HepG2 (cell line): ENCODE measurements around the gene SPRTN. TPM values are rescaled to one million over a fixed set of nuclear protein-coding genes. Genes with fewer than 3 reads are reported as not detected.

Experiments used
- CHD2 ChIP-seq: IDR thresholded peaks from 2 replicates; pipeline ENCODE4 v1.6.1; 2011; ENCODE audit warnings: low read depth, low read length, improper control_type of control experiment
- DR1 ChIP-seq: sonication (generic); formaldehyde crosslinking; IDR thresholded peaks from 2 replicates; pipeline ENCODE4 v1.8.0; 2021; ENCODE audit warnings: mild to moderate bottlenecking, missing genetic modification reagents, inconsistent platforms
- DRAP1 ChIP-seq: IDR thresholded peaks from 2 replicates; pipeline ENCODE4 v1.6.1; 2016; ENCODE audit warnings: missing genetic modification reagents, missing compliant biosample characterization
- GATAD2A ChIP-seq: IDR thresholded peaks from 2 replicates; pipeline ENCODE4 v1.6.1; 2016
- GTF3A ChIP-seq: sonication (generic); formaldehyde crosslinking; conservative IDR thresholded peaks from 2 replicates; pipeline ENCODE4 v1.4.0; 2020; ENCODE audit warnings: mild to moderate bottlenecking, missing genetic modification reagents
- HCFC1 ChIP-seq: fragments of 150-350 bp; IDR thresholded peaks from 2 replicates; pipeline ENCODE4 v1.6.1; 2014; ENCODE audit warnings: low read depth, low read length
- HMGXB4 ChIP-seq, 2 experiments: sonication (generic) in 1 of 2; formaldehyde crosslinking in 1 of 2; IDR thresholded peaks; 2 replicates each; pipeline versions ENCODE4 v1.4.0 to v1.6.1; 2018 to 2020; ENCODE audit warnings: missing genetic modification reagents in 2 of 2, borderline replicate concordance in 1 of 2, low read depth in 1 of 2, mild to moderate bottlenecking in 1 of 2, missing biosample characterization in 1 of 2
- HOXA3 ChIP-seq: sonication (generic); formaldehyde crosslinking; IDR thresholded peaks from 2 replicates; pipeline ENCODE4 v1.5.0; 2020; ENCODE audit warnings: missing genetic modification reagents
- IKZF1 ChIP-seq: fragments of 450-650 bp; IDR thresholded peaks from 2 replicates; pipeline ENCODE4 v1.7.1; 2016
- MEIS2 ChIP-seq: sonication (generic); formaldehyde crosslinking; IDR thresholded peaks from 2 replicates; pipeline ENCODE4 v1.9.0; 2021; ENCODE audit warnings: mild to moderate bottlenecking, missing genetic modification reagents
- NBN ChIP-seq: fragments of 450-650 bp; conservative IDR thresholded peaks from 2 replicates; pipeline ENCODE4 v1.6.1; 2017
- NFKB2 ChIP-seq: sonication (generic); formaldehyde crosslinking; IDR thresholded peaks from 2 replicates; pipeline ENCODE4 v1.4.0; 2020; ENCODE audit warnings: missing genetic modification reagents, borderline replicate concordance
- NKX3-1 ChIP-seq: sonication (generic); formaldehyde crosslinking; IDR thresholded peaks from 2 replicates; pipeline ENCODE4 v1.5.0; 2020; ENCODE audit warnings: missing genetic modification reagents
- PLSCR1 ChIP-seq: sonication (generic); formaldehyde crosslinking; IDR thresholded peaks from 2 replicates; pipeline ENCODE4 v1.5.0; 2020; ENCODE audit warnings: missing genetic modification reagents, mild to moderate bottlenecking, borderline replicate concordance
- RBFOX2 ChIP-seq: fragments of 200-400 bp; formaldehyde crosslinking; IDR thresholded peaks from 2 replicates; pipeline ENCODE4 v1.6.1; 2017; ENCODE audit warnings: low read depth, mild to moderate bottlenecking, low read length
- RFX5 ChIP-seq: IDR thresholded peaks from 2 replicates; pipeline ENCODE4 v1.6.1; 2011; ENCODE audit warnings: low read depth, low read length, improper control_type of control experiment
- TBX2 ChIP-seq: sonication (generic); formaldehyde crosslinking; IDR thresholded peaks from 2 replicates; pipeline ENCODE4 v1.5.0; 2020; ENCODE audit warnings: missing genetic modification reagents, mild to moderate bottlenecking, borderline replicate concordance
- ZNF343 ChIP-seq: sonication (generic); formaldehyde crosslinking; IDR thresholded peaks from 2 replicates; pipeline ENCODE4 v1.4.0; 2020; ENCODE audit warnings: mild to moderate bottlenecking, missing genetic modification reagents
- ZNF510 ChIP-seq: sonication (generic); formaldehyde crosslinking; IDR thresholded peaks from 2 replicates; pipeline ENCODE4 v1.4.0; 2020; ENCODE audit warnings: low read depth, mild to moderate bottlenecking, missing genetic modification reagents
- ZNF687 ChIP-seq: sonication (generic); formaldehyde crosslinking; IDR thresholded peaks from 2 replicates; pipeline ENCODE4 v1.5.1; 2020; ENCODE audit warnings: mild to moderate bottlenecking, missing genetic modification reagents, moderate library complexity
- ZNF816 ChIP-seq: sonication (generic); formaldehyde crosslinking; IDR thresholded peaks from 2 replicates; pipeline ENCODE4 v1.8.0; 2022; ENCODE audit warnings: missing genetic modification reagents, mild to moderate bottlenecking, borderline replicate concordance
- polyA plus RNA-seq, 8 experiments: library from polyadenylated mRNA; depleted of rRNA in 3 of 8; stranded (reverse) in 7 of 8; unstranded in 1 of 8; fragments of >200 nt; fragmentation: Illumina TruSeq in 4 of 8; extraction: Trizol in 4 of 8; gene quantifications; 2 replicates each; pipeline versions ENCODE4 v1.2.1 to v1.2.3, GENCODE V29; 2011 to 2016; ENCODE audit warnings: low read depth in 4 of 8, missing spikeins in 1 of 8, mixed read lengths in 1 of 8; ENCODE audit not compliant: insufficient read depth in 1 of 8
- total RNA-seq, 5 experiments: library from RNA; depleted of rRNA; stranded (reverse); fragments of >200 nt; fragmentation: Illumina TruSeq; extraction: Trizol; gene quantifications; 2 replicates each; pipeline ENCODE4 v1.2.3, GENCODE V29; 2016; ENCODE audit warnings: low read depth in 1 of 5
- TF ChIP-seq, protein P1 (sequence below): fragments of 450-650 bp; IDR thresholded peaks from 2 replicates; pipeline ENCODE4 v1.6.1; 2016
- TF ChIP-seq, protein P2 (sequence below): sonication (generic); formaldehyde crosslinking; IDR thresholded peaks from 2 replicates; pipeline ENCODE4 v1.4.0; 2020; ENCODE audit warnings: mild to moderate bottlenecking, missing genetic modification reagents

The SPRTN gene
- total and polyA plus RNA-seq, 2 of the 13 experiments (the other 11 are each of a cell fraction or from before 2014, with no cell fraction given) = 4.2 to 15.2 TPM

GRCh38 chr1:231315887-231316286 lies 22.2 kb upstream of the SPRTN start (continued):
- no peak for TF ChIP-seq DR1 (CRISPR knock-in tag)
- no peak for TF ChIP-seq NBN
- no peak for TF ChIP-seq GTF3A (CRISPR knock-in tag)
- peak; percentile 30; the same call in 1 of the 2 replicates for TF ChIP-seq TBX2 (CRISPR knock-in tag)
- TF ChIP-seq CHD2 = no peak
- no peak for TF ChIP-seq GATAD2A (CRISPR knock-in tag)
- no peak for TF ChIP-seq ZNF510 (CRISPR knock-in tag)
- TF ChIP-seq HOXA3 (CRISPR knock-in tag) = 0 out of 2 replicates have a peak, but pooled peaks have one; percentile 15
- TF ChIP-seq PLSCR1 (CRISPR knock-in tag) = no peak
- TF ChIP-seq, protein P1, sequence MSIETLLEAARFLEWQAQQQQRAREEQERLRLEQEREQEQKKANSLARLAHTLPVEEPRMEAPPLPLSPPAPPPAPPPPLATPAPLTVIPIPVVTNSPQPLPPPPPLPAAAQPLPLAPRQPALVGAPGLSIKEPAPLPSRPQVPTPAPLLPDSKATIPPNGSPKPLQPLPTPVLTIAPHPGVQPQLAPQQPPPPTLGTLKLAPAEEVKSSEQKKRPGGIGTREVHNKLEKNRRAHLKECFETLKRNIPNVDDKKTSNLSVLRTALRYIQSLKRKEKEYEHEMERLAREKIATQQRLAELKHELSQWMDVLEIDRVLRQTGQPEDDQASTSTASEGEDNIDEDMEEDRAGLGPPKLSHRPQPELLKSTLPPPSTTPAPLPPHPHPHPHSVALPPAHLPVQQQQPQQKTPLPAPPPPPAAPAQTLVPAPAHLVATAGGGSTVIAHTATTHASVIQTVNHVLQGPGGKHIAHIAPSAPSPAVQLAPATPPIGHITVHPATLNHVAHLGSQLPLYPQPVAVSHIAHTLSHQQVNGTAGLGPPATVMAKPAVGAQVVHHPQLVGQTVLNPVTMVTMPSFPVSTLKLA = no peak
- TF ChIP-seq ZNF343 (CRISPR knock-in tag) = no peak
- TF ChIP-seq MEIS2 (CRISPR knock-in tag) = 0 out of 2 replicates have a peak, but pooled peaks have one; percentile 33
- TF ChIP-seq DRAP1 (CRISPR knock-in tag) = no peak
- TF ChIP-seq, protein P2, sequence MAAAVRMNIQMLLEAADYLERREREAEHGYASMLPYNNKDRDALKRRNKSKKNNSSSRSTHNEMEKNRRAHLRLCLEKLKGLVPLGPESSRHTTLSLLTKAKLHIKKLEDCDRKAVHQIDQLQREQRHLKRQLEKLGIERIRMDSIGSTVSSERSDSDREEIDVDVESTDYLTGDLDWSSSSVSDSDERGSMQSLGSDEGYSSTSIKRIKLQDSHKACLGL (CRISPR knock-in tag) = no peak
- TF ChIP-seq ZNF816 (CRISPR knock-in tag) = no peak
- no peak; the same call in 1 of the 2 replicates for TF ChIP-seq NFKB2 (CRISPR knock-in tag)
- no peak for TF ChIP-seq RFX5
- no peak for TF ChIP-seq IKZF1
- no peak for TF ChIP-seq RBFOX2
- peak; percentile 39 for TF ChIP-seq ZNF687 (CRISPR knock-in tag)
- TF ChIP-seq HMGXB4 (CRISPR knock-in tag; IDR thresholded peaks at IDR 0.05; ENCODE audit: borderline replicate concordance in 1 of 2, low read depth in 1 of 2) = 0 out of 4 replicates have a peak, but pooled peaks of 1 of the 2 experiments have one; percentile 35
- TF ChIP-seq NKX3-1 = no peak
- no peak for TF ChIP-seq HCFC1
